CD4-positive, CD25-positive, alpha-beta regulatory T cell (primary cell): ENCODE data around the gene CCNG2. TPM values are rescaled to one million over a fixed set of nuclear protein-coding genes. Genes with fewer than 3 reads are reported as not detected.

Experiments used
- ATAC-seq, 2 donors: fragments of 150-1000 bp; cut with Tn5 transposase; one replicate each; pipeline ENCODE4 v1.10.0; 2021; ENCODE audit warnings: low read depth in 2 of 2, moderate number of reproducible peaks in 2 of 2, moderate library complexity in 1 of 2
- DNase-seq, 3 donors: peaks; one replicate each; pipeline versions ENCODE4 v3.0.0 to v3.0.0-alpha.2; 2012 to 2022; ENCODE audit warnings: mixed read lengths in 1 of 3
- H3K27ac ChIP-seq: one replicate; pipeline ENCODE4 v1.7.0; 2013; ENCODE audit warnings: mild to moderate bottlenecking, low read length; ENCODE audit not compliant: insufficient read depth, poor library complexity, severe bottlenecking
- H3K27me3 ChIP-seq: one replicate; pipeline ENCODE4 v1.7.0; 2013; ENCODE audit warnings: low read length; ENCODE audit not compliant: control insufficient read depth, insufficient read depth
- H3K36me3 ChIP-seq: one replicate; pipeline ENCODE4 v1.7.0; 2013; ENCODE audit warnings: mild to moderate bottlenecking, low read length, moderate library complexity; ENCODE audit not compliant: control insufficient read depth, insufficient read depth
- H3K4me1 ChIP-seq: 2 replicates; pipeline ENCODE4 v1.7.0; 2013; ENCODE audit warnings: mild to moderate bottlenecking, low read length; ENCODE audit not compliant: insufficient read depth, control insufficient read depth, poor library complexity, severe bottlenecking
- H3K4me3 ChIP-seq: one replicate; pipeline ENCODE4 v1.7.0; 2013; ENCODE audit warnings: low read depth, mild to moderate bottlenecking, low read length, moderate library complexity
- H3K9me3 ChIP-seq, 2 experiments: 1 replicate in 1 of 2; 2 replicates in 1 of 2; pipeline ENCODE4 v1.7.0; 2013; ENCODE audit warnings: low read length in 2 of 2, mild to moderate bottlenecking in 1 of 2, moderate library complexity in 1 of 2; ENCODE audit not compliant: control insufficient read depth in 2 of 2
- H3K27ac Mint-ChIP-seq, 3 donors: one replicate each; pipeline ENCODE4 v1.8.0; 2020 to 2022; ENCODE audit warnings: mild to moderate bottlenecking in 3 of 3, mixed read lengths in 3 of 3, moderate library complexity in 2 of 3
- H3K27me3 Mint-ChIP-seq: one replicate; pipeline ENCODE4 v1.8.0; 2022; ENCODE audit warnings: mild to moderate bottlenecking, mixed read lengths
- H3K36me3 Mint-ChIP-seq: one replicate; pipeline ENCODE4 v1.8.0; 2020; ENCODE audit warnings: mixed read lengths
- H3K4me1 Mint-ChIP-seq, 4 donors: one replicate each; pipeline ENCODE4 v1.8.0; 2020 to 2022; ENCODE audit warnings: mixed read lengths in 4 of 4, mild to moderate bottlenecking in 1 of 4
- H3K4me3 Mint-ChIP-seq, 4 donors: one replicate each; pipeline ENCODE4 v1.8.0; 2020 to 2022; ENCODE audit warnings: mild to moderate bottlenecking in 4 of 4, mixed read lengths in 4 of 4, moderate library complexity in 3 of 4
- H3K9me3 Mint-ChIP-seq, 7 donors: one replicate each; pipeline ENCODE4 v1.8.0; 2020 to 2022; ENCODE audit warnings: mixed read lengths in 7 of 7, mild to moderate bottlenecking in 3 of 7, moderate library complexity in 2 of 7
- polyA plus RNA-seq, 4 donors: library from polyadenylated mRNA; unstranded; fragments of 300-500 nt; fragmentation: Illumina TruSeq; gene quantifications; one replicate each; pipeline ENCODE4 v1.2.3, GENCODE V29; 2021
- total RNA-seq: library from RNA; stranded (reverse); gene quantifications from one replicate; pipeline ENCODE4 v1.2.3, GENCODE V29; 2022

The CCNG2 gene
- total and polyA plus RNA-seq, 5 donors from 2014 or later, result 35.0 to 80.6 (median 41.1) TPM

GRCh38 chr4:77178560-77178959, 21.6 kb downstream of the CCNG2 start:
- no peaks in the 10 kb centered on the region for H3K36me3 ChIP-seq
- Mint-ChIP-seq H3K4me1 (peaks cover 0 to 1% (median 0%) of the 10 kb centered on the region in 4 donors), H3K36me3 (peaks cover 11% of the 10 kb centered on the region), H3K27ac (no peak overlapping the region), H3K27me3 (peaks cover 5% of the 10 kb centered on the region), H3K9me3 (peaks cover 0 to 1% (median 0%) of the 10 kb centered on the region in 7 donors), H3K4me3 (no peak overlapping the region)
- ATAC-seq (no peak), DNase-seq (no peak)
- no peaks in the 10 kb centered on the region for H3K27me3 ChIP-seq
- no peaks in the 10 kb centered on the region for H3K9me3 ChIP-seq
- H3K4me3 ChIP-seq, result no peak overlapping the region
- H3K27ac ChIP-seq, result no peak overlapping the region
- H3K4me1 ChIP-seq, result no peaks in the 10 kb centered on the region

GRCh38 chr4:77179519-77179918, 22.5 kb downstream of the CCNG2 start:
- Mint-ChIP-seq H3K36me3 (peaks cover 8% of the 10 kb centered on the region), H3K4me3 (no peak overlapping the region), H3K27me3 (peaks cover 11% of the 10 kb centered on the region), H3K4me1 (no peaks in the 10 kb centered on the region), H3K27ac (no peak overlapping the region), H3K9me3 (peaks cover 0 to 1% (median 0%) of the 10 kb centered on the region in 7 donors)
- Histone ChIP-seq H3K27me3 (no peaks in the 10 kb centered on the region), H3K27ac (no peak overlapping the region), H3K4me1 (no peaks in the 10 kb centered on the region), H3K9me3 (no peaks in the 10 kb centered on the region), H3K36me3 (no peaks in the 10 kb centered on the region), H3K4me3 (no peak overlapping the region)
- no peak for ATAC-seq
- DNase-seq, result no peak

GRCh38 chr4:77181720-77182119, 24.7 kb downstream of the CCNG2 start:
- Mint-ChIP-seq H3K4me1 (no peaks in the 10 kb centered on the region), H3K9me3 (peaks cover 0 to 1% (median 0%) of the 10 kb centered on the region in 7 donors), H3K4me3 (no peak overlapping the region), H3K27ac (no peak overlapping the region), H3K27me3 (peaks cover 13% of the 10 kb centered on the region), H3K36me3 (peaks cover 5% of the 10 kb centered on the region)
- Histone ChIP-seq H3K9me3 (no peaks in the 10 kb centered on the region), H3K36me3 (no peaks in the 10 kb centered on the region), H3K4me3 (no peak overlapping the region), H3K27me3 (no peaks in the 10 kb centered on the region), H3K27ac (no peak overlapping the region), H3K4me1 (no peaks in the 10 kb centered on the region)
- no peak for DNase-seq
- ATAC-seq, result no peak

- Mint-ChIP-seq H3K27me3 (peaks cover 18% of the 10 kb centered on the region), H3K4me3 (no peak overlapping the region), H3K9me3 (no peaks in the 10 kb centered on the region), H3K27ac (no peak overlapping the region), H3K4me1 (no peaks in the 10 kb centered on the region), H3K36me3 (peaks cover 5% of the 10 kb centered on the region)
- no peaks in the 10 kb centered on the region for H3K9me3 ChIP-seq
- H3K36me3 ChIP-seq, result no peaks in the 10 kb centered on the region
- H3K4me3 ChIP-seq, result no peak overlapping the region
- DNase-seq (no peak), ATAC-seq (no peak)
- H3K4me1 ChIP-seq, result no peaks in the 10 kb centered on the region
- H3K27me3 ChIP-seq, result no peaks in the 10 kb centered on the region
- no peak overlapping the region for H3K27ac ChIP-seq
Observed at GRCh38 chr4:77183777-77184420, 26.9 kb downstream of the CCNG2 start.

- H3K4me1 Mint-ChIP-seq, result no peaks in the 10 kb centered on the region
Observed at GRCh38 chr4:77184974-77185373, 28.0 kb downstream of the CCNG2 start.

GRCh38 chr4:77185686-77186085, 28.7 kb downstream of the CCNG2 start:
- Mint-ChIP-seq H3K27ac (no peak overlapping the region), H3K4me3 (no peak overlapping the region)

More at GRCh38 chr4:77184974-77185373, 28.0 kb downstream of the CCNG2 start:
- H3K27me3 ChIP-seq, result no peaks in the 10 kb centered on the region
- H3K27ac ChIP-seq, result no peak overlapping the region
- Mint-ChIP-seq H3K4me3 (no peak overlapping the region), H3K27ac (no peak overlapping the region), H3K27me3 (peaks cover 18% of the 10 kb centered on the region), H3K9me3 (no peaks in the 10 kb centered on the region), H3K36me3 (peaks cover 5% of the 10 kb centered on the region)
- DNase-seq (no peak), ATAC-seq (no peak)
- no peaks in the 10 kb centered on the region for H3K36me3 ChIP-seq
- no peaks in the 10 kb centered on the region for H3K9me3 ChIP-seq
- H3K4me1 ChIP-seq, result no peaks in the 10 kb centered on the region
- no peak overlapping the region for H3K4me3 ChIP-seq

GRCh38 chr4:77187322-77187721, 30.3 kb downstream of the CCNG2 start:
- H3K4me1 Mint-ChIP-seq, result no peaks in the 10 kb centered on the region
- ATAC-seq (no peak), DNase-seq (no peak)
- no peaks in the 10 kb centered on the region for H3K4me1 ChIP-seq
- H3K36me3 Mint-ChIP-seq, result peaks cover 5% of the 10 kb centered on the region
- no peaks in the 10 kb centered on the region for H3K9me3 Mint-ChIP-seq
- H3K9me3 ChIP-seq, result no peaks in the 10 kb centered on the region
- no peak overlapping the region for H3K27ac ChIP-seq
- H3K4me3 Mint-ChIP-seq, result no peak overlapping the region
- H3K4me3 ChIP-seq, result no peak overlapping the region
- no peaks in the 10 kb centered on the region for H3K27me3 ChIP-seq
- no peaks in the 10 kb centered on the region for H3K36me3 ChIP-seq
- H3K27ac Mint-ChIP-seq, result no peak overlapping the region
- H3K27me3 Mint-ChIP-seq, result peaks cover 18% of the 10 kb centered on the region

More at GRCh38 chr4:77185686-77186085, 28.7 kb downstream of the CCNG2 start:
- no peaks in the 10 kb centered on the region for H3K9me3 ChIP-seq
- H3K27ac ChIP-seq, result no peak overlapping the region
- Mint-ChIP-seq H3K36me3 (peaks cover 5% of the 10 kb centered on the region), H3K9me3 (no peaks in the 10 kb centered on the region), H3K27me3 (peaks cover 18% of the 10 kb centered on the region), H3K4me1 (no peaks in the 10 kb centered on the region)
- ATAC-seq (no peak), DNase-seq (no peak)
- no peaks in the 10 kb centered on the region for H3K4me1 ChIP-seq
- no peaks in the 10 kb centered on the region for H3K36me3 ChIP-seq
- no peak overlapping the region for H3K4me3 ChIP-seq
- no peaks in the 10 kb centered on the region for H3K27me3 ChIP-seq

GRCh38 chr4:77188498-77189220, 31.7 kb downstream of the CCNG2 start:
- Mint-ChIP-seq H3K36me3 (no peaks in the 10 kb centered on the region), H3K9me3 (no peaks in the 10 kb centered on the region), H3K27ac (no peak overlapping the region), H3K4me1 (peaks cover 5 to 8% (median 8%) of the 10 kb centered on the region in 4 donors), H3K4me3 (no peak overlapping the region), H3K27me3 (peaks cover 17% of the 10 kb centered on the region)
- Histone ChIP-seq H3K4me1 (peaks cover 3% of the 10 kb centered on the region), H3K9me3 (no peaks in the 10 kb centered on the region), H3K36me3 (no peaks in the 10 kb centered on the region), H3K4me3 (no peak overlapping the region), H3K27ac (no peak overlapping the region), H3K27me3 (no peaks in the 10 kb centered on the region)
- no peak for DNase-seq
- ATAC-seq, result no peak
